ENCODE measurements around the gene CACNA1S.

- TF ChIP-seq CTCF (IDR thresholded peaks at IDR 0.05), result no peak
- TF ChIP-seq EZH2 (IDR thresholded peaks at IDR 0.05; ENCODE audit: borderline replicate concordance, insufficient read depth, low read depth, low read length, poor library complexity, severe bottlenecking), result no peak
Observed at GRCh38 chr1:201104141-201104540, 8.1 kb downstream of the CACNA1S start.

Measured in B cell (primary cell).